NCI-H446 treated with DMSO at 0.1 percent for 48 hours (cell line): ENCODE data around the gene TSC22D4.
"Not testable (repeated sequence)": the region's sequence is repeated elsewhere in the genome, so short reads cannot be mapped to it uniquely, and the experiment has no call there.

Experiments used
- DNase-seq: peaks from one replicate; lab custom pipeline; 2025; lab: John Stamatoyannopoulos, UW

The TSC22D4 gene

GRCh38 chr7:100478958-100479660, at the start of gene TSC22D4:
TSC22D4 (minus strand) TSS chr7:100479214; CDS start chr7:100478038, 1,176 bp downstream.
- DNase-seq = peak; percentile 48

- DNase-seq = not testable (repeated sequence)
Measured at GRCh38 chr7:100528108-100528866, 49.3 kb upstream of the TSC22D4 start.

GRCh38 chr7:100523192-100523591, 44.2 kb upstream of the TSC22D4 start:
- not testable (repeated sequence) for DNase-seq

- DNase-seq = not testable (repeated sequence)
Measured at GRCh38 chr7:100521909-100522593, 43.0 kb upstream of the TSC22D4 start.

- DNase-seq = no peak
Measured at GRCh38 chr7:100521076-100521475, 42.1 kb upstream of the TSC22D4 start.

- DNase-seq = no peak
Measured at GRCh38 chr7:100520138-100520537, 41.1 kb upstream of the TSC22D4 start.

GRCh38 chr7:100519580-100519979, 40.6 kb upstream of the TSC22D4 start:
- DNase-seq = no peak

GRCh38 chr7:100517305-100517704, 38.3 kb upstream of the TSC22D4 start:
- DNase-seq = no peak

GRCh38 chr7:100516135-100516812, 37.3 kb upstream of the TSC22D4 start:
- DNase-seq = no peak

- no peak for DNase-seq
Measured at GRCh38 chr7:100515072-100515532, 36.1 kb upstream of the TSC22D4 start.

GRCh38 chr7:100513212-100513810, 34.3 kb upstream of the TSC22D4 start:
- DNase-seq = no peak

- DNase-seq = no peak
Measured at GRCh38 chr7:100510437-100511239, 31.6 kb upstream of the TSC22D4 start.

GRCh38 chr7:100509231-100509630, 30.2 kb upstream of the TSC22D4 start:
- DNase-seq = peak; percentile 53

GRCh38 chr7:100506356-100506923, 27.4 kb upstream of the TSC22D4 start:
- no peak for DNase-seq

- no peak for DNase-seq
Measured at GRCh38 chr7:100504887-100505611, 26.0 kb upstream of the TSC22D4 start.

- not testable (repeated sequence) for DNase-seq
Measured at GRCh38 chr7:100504031-100504430, 25.0 kb upstream of the TSC22D4 start.

GRCh38 chr7:100500743-100501142, 21.7 kb upstream of the TSC22D4 start:
- not testable (repeated sequence) for DNase-seq

GRCh38 chr7:100496509-100496908, 17.5 kb upstream of the TSC22D4 start:
- no peak for DNase-seq

- DNase-seq = no peak
Measured at GRCh38 chr7:100493476-100494264, 14.7 kb upstream of the TSC22D4 start.
